ENCODE measurements around the gene CBX4. TPM values are rescaled to one million over a fixed set of nuclear protein-coding genes. Genes with fewer than 3 reads are reported as not detected.

The CBX4 gene
- total and polyA plus RNA-seq, 10 of the 15 experiments (the other 5 are each of a cell fraction or from before 2014, with no cell fraction given) = 0.69 to 24.6 (median 4.2) TPM

GRCh38 chr17:79871131-79871530, 31.9 kb upstream of the CBX4 start (continued):
- TF ChIP-seq E2F4 (IDR thresholded peaks at IDR 0.05; ENCODE audit: low read depth, low read length) (no peak), SPI1 (IDR thresholded peaks at IDR 0.05; ENCODE audit: borderline replicate concordance, insufficient read depth, low read depth, low read length) (no peak), NFYA (IDR thresholded peaks at IDR 0.05; ENCODE audit: borderline replicate concordance, low read depth, low read length) (no peak), NFIC (IDR thresholded peaks at IDR 0.05; ENCODE audit: low read depth, low read length) (no peak), IRF4 (IDR thresholded peaks at IDR 0.05; ENCODE audit: low read depth, low read length) (no peak), BCL3 (IDR thresholded peaks at IDR 0.05; ENCODE audit: borderline replicate concordance, insufficient read depth, low read depth, low read length, poor library complexity, severe bottlenecking) (no peak), RFX5 (IDR thresholded peaks at IDR 0.05; ENCODE audit: low read depth, low read length) (no peak), ZNF592 (IDR thresholded peaks at IDR 0.05) (no peak), RAD21 (IDR thresholded peaks at IDR 0.05; ENCODE audit: insufficient read depth, low read depth, low read length) (no peak), ZNF622 (IDR thresholded peaks at IDR 0.05) (no peak), RB1 (IDR thresholded peaks at IDR 0.05; ENCODE audit: borderline replicate concordance) (no peak)
